SU-DHL-6 (cell line): ENCODE data around the gene EML6.
"Not testable (repeated sequence)": the region's sequence is repeated elsewhere in the genome, so short reads cannot be mapped to it uniquely, and the experiment has no call there.

Experiments
- H2AFZ ChIP-seq: fragments of 200-600 bp; sonication (generic); 2 replicates; pipeline ENCODE4 v1.6.1; 2014; ENCODE audit warnings: low read depth, mild to moderate bottlenecking, moderate library complexity, mixed read lengths, antibody characterized with exemption, low read length; ENCODE audit not compliant: severe bottlenecking
- H3F3A ChIP-seq: fragments of 200-600 bp; shearing (Covaris generic); 2 replicates; pipeline ENCODE4 v1.6.0; 2016; ENCODE audit warnings: antibody characterized with exemption, mild to moderate bottlenecking; ENCODE audit not compliant: insufficient read depth
- H3K27ac ChIP-seq: fragments of 200-600 bp; sonication (generic); 2 replicates; pipeline ENCODE4 v1.5.1; 2016; ENCODE audit warnings: low read depth, mild to moderate bottlenecking, low read length, moderate library complexity, mixed read lengths
- H3K27me3 ChIP-seq: fragments of 200-600 bp; sonication (generic), shearing (Covaris generic); 2 replicates; pipeline ENCODE4 v1.6.0; 2014; ENCODE audit warnings: mild to moderate bottlenecking, low read length
- H3K36me3 ChIP-seq: fragments of 200-600 bp; sonication (generic); 2 replicates; pipeline ENCODE4 v1.6.1; 2014; ENCODE audit warnings: mild to moderate bottlenecking, low read length, mixed read lengths
- H3K4me2 ChIP-seq: fragments of 300-600, 200-600 bp; shearing (Covaris generic), sonication (generic); 2 replicates; pipeline ENCODE4 v1.6.0; 2014; ENCODE audit warnings: low read length, low read depth, mild to moderate bottlenecking; ENCODE audit not compliant: poor library complexity, severe bottlenecking
- H3K4me3 ChIP-seq: fragments of 200-600 bp; sonication (generic); 2 replicates; pipeline ENCODE4 v1.5.1; 2014; ENCODE audit warnings: antibody characterized with exemption, low read length, mild to moderate bottlenecking, mixed read lengths; ENCODE audit not compliant: insufficient read depth, poor library complexity, severe bottlenecking
- H3K79me2 ChIP-seq: fragments of 200-600 bp; sonication (generic); 2 replicates; pipeline ENCODE4 v1.6.1; 2014; ENCODE audit warnings: mild to moderate bottlenecking, low read length, moderate library complexity; ENCODE audit not compliant: insufficient read depth
- H3K9ac ChIP-seq: fragments of 200-600 bp; sonication (generic); 2 replicates; pipeline ENCODE4 v1.7.0; 2014; ENCODE audit warnings: mild to moderate bottlenecking, low read length
- H3K9me2 ChIP-seq: fragments of 200-600 bp; sonication (generic); replicated peaks from 2 replicates; pipeline ENCODE4 v1.6.1; 2014; ENCODE audit warnings: low read length; ENCODE audit not compliant: insufficient read depth
- H3K9me3 ChIP-seq: fragments of 200-600 bp; sonication (generic); 2 replicates; pipeline ENCODE4 v1.6.1; 2014; ENCODE audit warnings: low read length, mixed read lengths; ENCODE audit not compliant: insufficient read depth
- H4K20me1 ChIP-seq: fragments of 200-600 bp; sonication (generic); 2 replicates; pipeline ENCODE4 v1.6.1; 2014; ENCODE audit warnings: low read depth, mild to moderate bottlenecking, antibody characterized with exemption, low read length, moderate library complexity, mixed read lengths
- CTCF ChIP-seq: fragments of 200-600 bp; sonication (generic); IDR thresholded peaks from one replicate; pipeline ENCODE4 v1.5.1; 2017; ENCODE audit warnings: antibody characterized with exemption, mild to moderate bottlenecking, low read length, moderate library complexity; ENCODE audit not compliant: insufficient read depth, poor library complexity, severe bottlenecking
- EZH2phosphoT487 ChIP-seq: fragments of 200-600 bp; sonication (generic), shearing (Covaris generic); conservative IDR thresholded peaks from 2 replicates; pipeline ENCODE4 v1.6.1; 2018; ENCODE audit warnings: mild to moderate bottlenecking, antibody characterized with exemption, low read length, moderate library complexity, mixed read lengths

Gene EML6

GRCh38 chr2:54871457-54872107 lies 148.1 kb downstream of the EML6 start:
- TF ChIP-seq EZH2phosphoT487 (no peak), CTCF (no peak)
- H3K9ac ChIP-seq: no peak overlapping the region
- H3K4me3 ChIP-seq: no peak overlapping the region
- H3K79me2 ChIP-seq: no peaks in the 10 kb centered on the region
- H3K27ac ChIP-seq: no peak overlapping the region
- H3K36me3 ChIP-seq: no peaks in the 10 kb centered on the region
- H4K20me1 ChIP-seq: no peaks in the 10 kb centered on the region
- no peaks in the 10 kb centered on the region for H3K9me3 ChIP-seq
- H3K27me3 ChIP-seq: no peaks in the 10 kb centered on the region
- H2AFZ ChIP-seq: no peak overlapping the region
- H3K4me2 ChIP-seq: no peak overlapping the region
- no peaks in the 10 kb centered on the region for H3K9me2 ChIP-seq
- no peaks in the 10 kb centered on the region for H3F3A ChIP-seq

- Histone ChIP-seq H3K9me3 (no peaks in the 10 kb centered on the region), H3K27me3 (no peaks in the 10 kb centered on the region), H3K36me3 (no peaks in the 10 kb centered on the region), H4K20me1 (no peaks in the 10 kb centered on the region), H3K4me3 (no peak overlapping the region), H3K27ac (no peak overlapping the region), H3K9ac (no peak overlapping the region), H2AFZ (no peak overlapping the region), H3K9me2 (no peaks in the 10 kb centered on the region), H3F3A (no peaks in the 10 kb centered on the region), H3K4me2 (no peak overlapping the region), H3K79me2 (no peaks in the 10 kb centered on the region)
- no peak for TF ChIP-seq EZH2phosphoT487
- TF ChIP-seq CTCF: no peak
These were observed 149.3 kb downstream of the EML6 start for GRCh38 chr2:54872780-54873179.

- H3K36me3 ChIP-seq, H4K20me1 ChIP-seq, H2AFZ ChIP-seq, H3K27me3 ChIP-seq, H3F3A ChIP-seq, H3K4me3 ChIP-seq, H3K9me3 ChIP-seq, H3K9me2 ChIP-seq, H3K27ac ChIP-seq, H3K9ac ChIP-seq, H3K79me2 ChIP-seq, H3K4me2 ChIP-seq: not testable (repeated sequence)
These were observed 149.8 kb downstream of the EML6 start for GRCh38 chr2:54873236-54873635.

- Histone ChIP-seq H3K36me3 (no peaks in the 10 kb centered on the region), H3K9me3 (no peaks in the 10 kb centered on the region), H3K27ac (no peak overlapping the region), H3F3A (no peaks in the 10 kb centered on the region; the same call in 1 of the 2 replicates), H3K4me3 (no peak overlapping the region), H3K4me2 (no peak overlapping the region), H3K27me3 (no peaks in the 10 kb centered on the region), H3K9ac (no peak overlapping the region), H2AFZ (no peak overlapping the region), H4K20me1 (no peaks in the 10 kb centered on the region), H3K79me2 (no peaks in the 10 kb centered on the region), H3K9me2 (no peaks in the 10 kb centered on the region)
- TF ChIP-seq CTCF: no peak
- no peak for TF ChIP-seq EZH2phosphoT487
These were observed 153.3 kb downstream of the EML6 start for GRCh38 chr2:54876764-54877163.
